ENCODE measurements around the gene AUTS2. TPM values are rescaled to one million over a fixed set of nuclear protein-coding genes. Genes with fewer than 3 reads are reported as not detected.

Gene AUTS2
- total RNA-seq, 1 experiment from 2014 or later, result 256 TPM

GRCh38 chr7:69673074-69673473, 74.8 kb downstream of the AUTS2 start:
- H3K4me2 ChIP-seq (ENCODE audit: insufficient read depth, insufficient read length, low read length), result no peak overlapping the region
- peaks cover 2% of the 10 kb centered on the region for H3K23me2 ChIP-seq (ENCODE audit: insufficient read length, low read depth, low read length, poor library complexity, severe bottlenecking)
- no peaks in the 10 kb centered on the region for H3K27me3 ChIP-seq (ENCODE audit: insufficient read depth, low read length)
- H2BK5ac ChIP-seq (ENCODE audit: insufficient read length, low read length), result no peak overlapping the region
- no peak overlapping the region for H2AK5ac ChIP-seq (ENCODE audit: insufficient read length, low read length)
- Mint-ChIP-seq H3K4me3 (no peak overlapping the region), H3K27me3 (ENCODE audit: low read depth) (no peaks in the 10 kb centered on the region; the same call in 1 of the 2 replicates), H3K27ac (no peak overlapping the region), H3K9me3 (no peaks in the 10 kb centered on the region), H3K4me1 (peaks cover 23 to 28% of the 10 kb centered on the region in 2 experiments), H3K36me3 (ENCODE audit: insufficient read depth in 1 of 3, low read depth in 3 of 3) (no peaks in the 10 kb centered on the region)
- H3T11ph ChIP-seq (ENCODE audit: low read length), result no peak overlapping the region
- no peak overlapping the region for H2BK15ac ChIP-seq (ENCODE audit: low read depth, low read length)
- H4K20me1 ChIP-seq (ENCODE audit: control insufficient read depth, insufficient read depth, insufficient read length), result no peaks in the 10 kb centered on the region
- H3K27ac ChIP-seq (ENCODE audit: insufficient read length, low read depth, low read length), result no peak overlapping the region
- no peak overlapping the region for H2BK12ac ChIP-seq (ENCODE audit: insufficient read length, low read depth, low read length)
- H3K79me2 ChIP-seq (ENCODE audit: insufficient read depth, low read length), result no peaks in the 10 kb centered on the region
- no peak for TF ChIP-seq CTCF (conservative IDR thresholded peaks at IDR 0.05)
- no peak overlapping the region for H4K5ac ChIP-seq (ENCODE audit: insufficient read length, low read depth, low read length)
- WGBS (ENCODE audit: extremely low coverage, insufficient read length, low lambda C conversion rate), result no CpG with 5 or more reads among the region's 2 CpGs
- no peaks in the 10 kb centered on the region for H3K4me1 ChIP-seq (ENCODE audit: insufficient read depth, low read length)
- H4K91ac ChIP-seq (ENCODE audit: insufficient read length, low read depth, low read length), result no peak overlapping the region
- no peak overlapping the region for H2BK120ac ChIP-seq (ENCODE audit: low read depth, low read length, poor library complexity, severe bottlenecking)
- no peak overlapping the region for H4K8ac ChIP-seq (replicated peaks; ENCODE audit: insufficient read length, low read depth, low read length)
- H3K4ac ChIP-seq (ENCODE audit: low read depth, low read length), result no peak overlapping the region
- no peak overlapping the region for H2AFZ ChIP-seq (ENCODE audit: low read length)
- H2BK20ac ChIP-seq (ENCODE audit: low read depth, low read length, poor library complexity, severe bottlenecking), result no peak overlapping the region
- H3K56ac ChIP-seq (ENCODE audit: insufficient read length, low read depth, low read length), result no peak overlapping the region
- H3K14ac ChIP-seq (ENCODE audit: insufficient read depth, low read length), result no peak overlapping the region
- no peak overlapping the region for H3K23ac ChIP-seq (ENCODE audit: insufficient read length, low read depth, low read length)
- no peak overlapping the region for H3K18ac ChIP-seq (ENCODE audit: insufficient read length, low read depth, low read length)
- H3K9ac ChIP-seq (ENCODE audit: extremely low read depth, insufficient read length, low read length), result no peak overlapping the region
- no peaks in the 10 kb centered on the region for H3K79me1 ChIP-seq (ENCODE audit: insufficient read depth, low read depth, low read length, poor library complexity, severe bottlenecking)
- no peaks in the 10 kb centered on the region for H3K9me3 ChIP-seq (ENCODE audit: control insufficient read depth, low read depth, low read length)
- DNase-seq, result no peak

Data from H9 (cell line).